Hepatic stellate cell (primary cell): ENCODE data around the gene ATG16L2.
"Not testable (repeated sequence)": the region's sequence is repeated elsewhere in the genome, so short reads cannot be mapped to it uniquely, and the experiment has no call there.

Source experiments
- DNase-seq: peaks from one replicate; pipeline ENCODE4 v3.0.0; 2011; ENCODE audit warnings: low spot score

ATG16L2 gene

GRCh38 chr11:72802822-72803221 lies 11.4 kb upstream of the ATG16L2 start:
- no peak for DNase-seq

GRCh38 chr11:72805216-72805615 lies 9.0 kb upstream of the ATG16L2 start:
- no peak for DNase-seq

- DNase-seq, result not testable (repeated sequence)
These were observed 7.8 kb upstream of the ATG16L2 start for GRCh38 chr11:72806378-72806777.

GRCh38 chr11:72807021-72807693 lies 7.1 kb upstream of the ATG16L2 start:
- no peak for DNase-seq

GRCh38 chr11:72807792-72808191 lies 6.4 kb upstream of the ATG16L2 start:
- DNase-seq, result no peak

DNA sequence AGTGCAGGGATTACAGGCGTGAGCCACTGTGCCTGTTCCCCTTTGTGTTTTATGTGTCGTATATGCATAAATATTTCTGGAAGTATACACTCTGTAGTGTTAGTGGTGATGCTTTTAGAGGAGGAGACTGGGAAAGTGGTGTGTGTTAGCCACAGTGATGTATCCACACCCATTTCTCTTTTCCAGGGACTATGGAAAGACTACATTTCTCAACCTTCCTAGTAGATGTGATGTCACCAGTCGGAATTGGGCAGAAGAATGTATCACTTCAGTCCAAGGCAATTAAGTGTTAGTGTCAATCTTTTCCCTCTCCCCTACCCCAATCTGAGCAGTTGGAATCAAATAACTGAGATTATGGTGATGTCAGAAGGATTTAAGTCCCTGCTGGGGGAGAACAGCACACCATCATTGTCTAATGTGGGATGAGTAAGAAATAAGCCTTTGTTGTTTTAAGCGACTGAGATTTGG lies 5.8 kb upstream of the ATG16L2 start:
- DNase-seq, result no peak

GRCh38 chr11:72811686-72812085 lies 2.5 kb upstream of the ATG16L2 start:
- DNase-seq, result not testable (repeated sequence)

- DNase-seq, result no peak
These were observed 1.6 kb upstream of the ATG16L2 start for GRCh38 chr11:72812604-72812966.

DNA sequence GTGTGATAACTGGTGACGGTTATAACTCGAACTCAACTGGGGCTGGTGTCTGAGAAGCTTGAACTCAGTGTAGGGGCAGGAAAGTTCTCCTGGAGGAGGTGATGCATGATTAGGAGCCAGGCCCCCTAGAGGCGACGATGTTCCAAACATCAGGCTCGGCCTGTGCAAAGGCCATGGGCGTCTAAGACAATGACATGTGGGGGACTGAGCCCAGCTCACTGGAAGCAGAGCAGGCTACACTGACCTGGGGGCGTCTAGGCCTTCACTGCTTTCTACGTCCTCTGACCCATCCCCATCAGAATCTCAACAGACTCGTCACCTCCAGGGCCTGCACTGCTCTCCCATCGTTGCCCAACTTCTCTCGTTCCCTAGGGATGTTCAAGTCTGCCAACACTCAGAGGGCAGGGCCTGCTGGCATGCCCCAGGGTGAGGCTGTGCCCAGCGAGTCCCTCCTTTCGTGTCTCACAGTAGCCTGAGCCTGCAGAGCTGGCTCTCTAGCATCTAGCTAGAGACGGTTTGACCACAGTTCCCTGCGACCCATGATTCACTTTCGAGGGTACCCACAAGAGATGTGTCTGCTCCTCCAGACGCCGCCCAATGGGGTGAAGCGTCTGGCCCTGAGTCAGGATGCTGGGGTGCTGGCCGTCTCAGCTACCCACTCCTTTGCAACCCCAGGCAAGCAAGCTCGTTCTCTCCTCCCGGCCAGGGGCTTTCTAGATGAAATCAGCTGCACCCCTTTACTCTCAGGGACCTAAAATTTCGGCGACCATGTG lies 1.1 kb upstream of the ATG16L2 start:
- DNase-seq, result peak; percentile 70

DNA sequence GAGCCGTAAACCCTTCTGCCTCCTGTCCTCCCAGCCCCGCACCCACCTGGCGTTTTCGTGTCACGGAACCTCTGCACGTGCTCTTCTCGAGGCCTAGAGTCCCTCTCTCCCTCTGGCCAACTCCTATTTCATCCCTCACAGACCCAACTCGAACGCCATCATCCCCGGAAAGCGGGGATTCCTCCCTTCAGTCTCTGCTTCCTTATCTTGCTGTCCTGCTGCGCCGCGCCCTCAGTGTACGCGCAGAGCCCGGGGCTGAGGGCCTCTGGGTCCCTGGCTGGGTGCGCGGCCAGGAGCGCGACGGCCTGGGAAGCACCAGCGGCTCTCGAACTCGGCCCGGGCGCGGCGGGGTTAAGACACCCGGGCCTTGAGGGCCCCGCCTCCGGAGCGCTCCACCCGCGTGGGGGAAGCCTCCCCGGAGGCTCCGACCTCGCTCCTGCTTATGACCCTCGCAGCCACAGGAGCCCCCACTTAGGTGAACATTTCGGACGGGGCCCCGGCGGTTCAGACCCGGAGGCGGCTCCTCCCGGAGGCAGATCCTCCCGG lies 398 bp upstream of the ATG16L2 start:
- peak; percentile 83 for DNase-seq

- DNase-seq, result no peak
These were observed 953 bp downstream of the ATG16L2 start for GRCh38 chr11:72815110-72815618.

DNA sequence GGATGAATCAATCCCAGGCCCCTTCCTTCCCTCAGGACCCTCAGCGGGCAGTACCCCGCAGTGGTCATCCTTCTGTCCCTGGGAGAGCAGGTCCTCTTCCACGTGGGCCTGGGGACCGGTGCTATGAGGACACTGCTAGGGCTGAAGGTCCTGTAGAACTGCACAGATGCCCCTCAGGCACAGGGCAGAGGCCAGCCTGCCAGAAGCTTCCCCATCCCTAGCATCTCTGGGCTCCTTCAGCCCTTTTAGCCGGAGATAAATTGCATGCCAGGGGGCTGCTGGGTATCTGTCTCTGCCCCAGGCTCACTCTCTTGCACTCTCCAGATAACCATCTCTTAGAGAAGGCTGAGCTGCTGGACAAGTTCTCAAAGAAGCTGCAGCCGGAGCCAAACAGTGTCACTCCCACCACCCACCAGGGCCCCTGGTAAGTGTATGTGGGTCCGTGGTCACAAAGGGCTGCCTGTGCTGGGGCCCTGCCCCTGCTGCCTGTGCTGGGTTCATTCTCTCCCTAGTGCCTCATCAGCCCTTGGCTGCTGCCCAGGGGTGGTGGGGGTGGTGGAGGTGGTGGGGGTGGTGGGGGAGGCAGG lies 2.3 kb downstream of the ATG16L2 start:
- no peak for DNase-seq

GRCh38 chr11:72817966-72818365 lies 3.8 kb downstream of the ATG16L2 start:
- DNase-seq, result no peak

DNA sequence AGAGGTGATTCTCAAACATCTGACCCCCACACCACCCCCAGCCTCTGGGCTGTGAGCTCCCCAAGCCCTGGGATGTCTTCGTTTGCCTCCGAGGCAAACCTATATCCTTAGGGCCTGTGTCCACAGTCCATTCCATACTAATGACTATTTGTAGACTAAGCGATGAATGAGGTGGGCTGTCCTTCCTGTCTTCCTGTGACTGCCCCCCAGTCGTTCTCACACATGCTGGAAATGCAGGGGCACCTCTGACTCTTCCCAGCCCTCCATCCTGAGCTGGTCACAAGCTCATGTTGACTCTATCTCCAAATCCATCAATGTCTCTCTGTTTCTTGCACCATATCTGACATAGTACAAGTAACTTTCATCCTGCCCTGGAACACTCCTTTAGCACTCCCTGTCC lies 4.8 kb downstream of the ATG16L2 start:
- no peak for DNase-seq

DNA sequence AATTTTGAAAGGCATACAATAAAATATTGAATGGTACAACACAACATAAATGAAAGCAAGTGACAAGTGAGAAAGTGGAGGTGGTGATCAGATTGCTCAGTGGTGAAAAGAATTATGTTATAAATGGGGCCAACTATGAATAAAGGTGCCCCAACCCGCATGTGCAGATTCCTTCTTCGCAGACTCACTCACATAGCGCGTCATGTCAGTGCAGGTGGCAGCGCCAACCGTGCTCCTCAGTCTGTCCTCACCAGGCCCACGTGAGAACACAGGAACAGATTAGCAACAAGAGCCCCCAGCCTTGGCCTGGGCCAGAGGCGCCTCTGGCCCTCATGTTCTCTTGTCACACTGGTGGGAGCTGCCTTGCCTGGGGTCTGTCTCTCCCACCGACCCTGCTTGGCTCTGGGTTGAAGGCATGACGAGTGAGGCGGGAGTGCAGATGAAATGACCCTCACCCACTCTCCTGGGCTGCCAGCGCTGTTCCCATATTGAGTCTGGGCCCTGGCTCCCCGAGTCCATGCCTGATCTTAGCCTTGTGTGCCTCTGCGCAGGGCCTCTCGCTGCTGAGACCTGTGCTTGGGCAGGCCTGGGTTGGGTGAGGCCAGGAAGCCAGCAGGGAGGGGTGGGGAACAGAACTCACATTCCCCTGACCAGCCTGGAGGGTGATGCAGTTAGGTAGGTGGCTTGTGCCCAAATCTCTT lies 6.4 kb downstream of the ATG16L2 start:
- no peak for DNase-seq

GRCh38 chr11:72821221-72821919 lies 7.2 kb downstream of the ATG16L2 start:
- no peak for DNase-seq

DNA sequence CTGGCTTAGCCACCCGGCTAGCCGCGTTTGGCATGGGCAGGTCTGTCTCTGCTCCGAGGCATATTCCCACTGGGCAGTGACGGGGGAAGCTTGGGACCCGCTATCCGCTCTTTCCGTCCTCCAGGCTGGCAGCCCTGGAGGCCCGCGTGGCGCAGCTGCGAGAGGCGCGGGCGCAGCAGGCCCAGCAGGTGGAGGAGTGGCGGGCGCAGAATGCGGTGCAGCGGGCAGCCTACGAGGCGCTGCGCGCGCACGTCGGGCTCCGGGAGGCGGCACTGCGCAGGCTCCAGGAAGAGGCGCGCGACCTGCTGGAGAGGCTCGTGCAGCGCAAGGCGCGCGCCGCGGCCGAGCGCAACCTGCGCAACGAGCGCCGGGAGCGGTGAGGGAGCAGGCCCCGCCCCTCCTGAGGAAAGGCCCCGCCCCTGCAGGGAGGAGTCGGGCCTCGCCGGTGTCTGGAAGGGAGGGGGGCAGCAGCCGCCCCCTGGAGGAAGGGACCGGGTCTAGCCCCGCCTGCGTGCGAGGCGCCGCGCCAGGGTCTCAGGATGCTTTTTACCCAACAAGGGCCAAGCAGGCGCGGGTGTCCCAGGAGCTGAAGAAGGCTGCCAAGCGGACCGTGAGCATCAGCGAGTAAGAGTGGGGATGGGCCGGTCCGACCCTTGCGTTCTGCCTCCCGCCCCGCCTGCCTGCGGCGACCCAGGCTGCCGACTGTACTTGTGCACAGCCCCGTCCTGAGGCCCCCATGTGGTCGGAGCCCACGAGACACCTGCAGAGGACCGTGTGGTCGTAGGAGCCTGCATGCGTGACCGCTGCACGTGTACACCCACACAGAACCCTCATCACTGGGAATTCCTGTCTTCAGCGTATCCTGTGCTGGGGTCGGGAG lies 7.9 kb downstream of the ATG16L2 start:
- peak; percentile 98 for DNase-seq

- no peak for DNase-seq
These were observed 9.0 kb downstream of the ATG16L2 start for GRCh38 chr11:72823105-72823804.

GRCh38 chr11:72824020-72824419 lies 9.8 kb downstream of the ATG16L2 start:
- DNase-seq, result no peak
